Mesenteric fat pad (tissue), 1 donor: ENCODE measurements around the gene TP53I11. TPM values are rescaled to one million over a fixed set of nuclear protein-coding genes. Genes with fewer than 3 reads are reported as not detected.

ENCODE experiments used
- DNase-seq: peaks from one replicate; pipeline ENCODE4 v3.0.0-alpha.2; 2020; ENCODE audit warnings: low spot score
- total RNA-seq: library from RNA; stranded (reverse); fragmentation: NEBNext Ultra II Directional; extraction: Animal tissue kit (Norgen Biotek cat#: 25700); gene quantifications from one replicate; pipeline ENCODE4 v1.2.1, GENCODE V29; 2021
- donor health status: DM: yes; HTN: yes; CAD: no.

TP53I11 gene
- total RNA-seq, 1 donor from 2014 or later = 133 TPM

DNA sequence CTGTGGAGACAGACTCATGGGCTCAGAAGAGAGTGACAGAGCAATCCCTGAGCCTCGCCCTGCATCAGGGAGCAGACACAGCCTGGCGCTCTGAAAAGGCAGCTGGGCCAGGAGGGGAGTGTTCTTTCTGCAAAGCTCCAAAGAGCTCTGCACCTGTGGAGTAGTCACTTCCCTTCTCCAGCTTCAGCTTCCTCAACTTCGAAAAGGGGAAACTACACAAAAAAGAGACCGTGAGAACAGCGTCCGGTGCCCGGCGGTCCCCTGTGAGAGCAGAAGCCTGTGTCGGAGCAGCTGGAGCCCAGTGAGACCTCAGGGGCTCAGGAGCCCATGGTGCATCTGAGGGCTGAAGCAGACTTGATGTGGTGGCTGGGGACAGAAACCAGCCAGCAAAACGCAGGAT, 35.1 kb downstream of the TP53I11 start:
- DNase-seq = no peak

DNA sequence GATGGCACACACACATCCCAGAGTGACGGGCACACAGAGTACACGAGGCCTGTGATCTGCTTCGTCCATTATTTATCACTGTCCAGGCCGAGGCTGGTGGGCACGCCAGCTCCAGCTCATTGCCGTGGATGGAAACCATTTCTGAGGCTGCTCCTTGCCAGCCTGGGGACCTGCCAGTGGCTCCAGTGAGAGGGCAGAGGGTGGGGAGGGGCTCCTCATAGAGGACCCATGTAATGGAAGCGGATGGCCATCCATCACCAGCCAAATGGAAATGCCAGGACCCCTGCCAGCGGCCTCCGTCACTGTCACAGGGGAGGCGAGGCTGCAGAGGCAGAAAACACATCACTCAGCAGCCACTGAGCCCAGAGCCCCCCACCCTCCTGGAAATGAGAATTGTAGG, 35.7 kb downstream of the TP53I11 start:
- no peak for DNase-seq

- no peak for DNase-seq
Observed at GRCh38 chr11:44914105-44914504, 36.6 kb downstream of the TP53I11 start.

- DNase-seq = no peak
Observed at GRCh38 chr11:44913502-44913901, 37.2 kb downstream of the TP53I11 start.

DNA sequence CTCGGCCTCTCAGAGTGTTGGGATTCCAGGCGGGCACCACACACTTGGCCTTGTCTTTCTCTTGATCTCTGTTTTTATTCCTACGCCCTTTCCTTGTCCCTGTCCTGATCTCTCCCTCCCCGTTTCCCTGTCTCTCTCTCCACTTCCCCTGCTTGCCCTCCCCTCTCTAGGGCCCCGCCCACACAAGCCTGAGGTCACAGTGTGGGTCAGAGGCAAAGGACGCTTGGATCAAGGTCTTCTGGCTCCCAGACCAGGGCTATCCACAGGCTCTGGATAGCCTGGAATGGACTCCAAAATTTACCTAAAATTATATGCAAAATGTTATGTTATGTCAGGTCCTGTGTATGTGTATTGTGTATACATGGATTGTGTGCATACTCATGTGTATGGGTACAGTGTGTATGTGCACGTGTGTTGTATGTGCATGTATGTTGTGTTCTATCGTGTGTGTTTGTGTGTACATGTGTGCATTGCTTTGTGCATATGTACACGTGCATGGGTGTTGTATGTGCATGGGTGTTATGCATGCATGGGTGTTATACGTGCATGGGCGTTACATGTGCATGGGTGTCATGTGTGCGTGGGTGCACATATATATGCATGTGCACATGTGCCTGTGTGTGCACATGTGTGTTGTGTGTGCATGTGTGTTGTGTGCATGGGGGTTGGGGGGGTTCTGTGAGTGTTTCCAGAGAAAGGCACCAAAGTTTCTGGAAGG, 38.3 kb downstream of the TP53I11 start:
- no peak for DNase-seq

- no peak for DNase-seq
Observed at GRCh38 chr11:44911029-44911814, 39.5 kb downstream of the TP53I11 start.

- no peak for DNase-seq
Observed at GRCh38 chr11:44910591-44910990, 40.1 kb downstream of the TP53I11 start.

GRCh38 chr11:44909557-44909956, 41.1 kb downstream of the TP53I11 start:
- DNase-seq = no peak

DNA sequence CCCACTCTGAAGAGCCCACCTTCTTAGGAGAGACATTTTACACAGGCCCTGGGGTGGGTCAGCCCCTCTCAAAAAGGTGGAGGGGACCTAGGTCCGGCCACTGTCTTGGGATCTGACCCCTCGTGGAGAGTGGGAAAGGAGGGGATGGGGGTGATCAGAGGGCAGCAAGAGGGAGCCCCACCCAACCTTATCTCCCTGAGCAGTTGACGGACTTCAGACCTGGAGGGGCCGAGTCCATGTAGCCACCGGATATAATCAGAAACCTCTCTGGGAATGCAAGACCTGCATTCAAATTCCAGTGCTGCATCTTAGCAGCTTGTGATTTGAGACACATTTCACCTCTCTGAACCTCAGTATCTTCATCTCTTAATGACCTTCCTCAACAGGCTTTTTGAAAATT, 44.0 kb downstream of the TP53I11 start:
- DNase-seq = no peak

DNA sequence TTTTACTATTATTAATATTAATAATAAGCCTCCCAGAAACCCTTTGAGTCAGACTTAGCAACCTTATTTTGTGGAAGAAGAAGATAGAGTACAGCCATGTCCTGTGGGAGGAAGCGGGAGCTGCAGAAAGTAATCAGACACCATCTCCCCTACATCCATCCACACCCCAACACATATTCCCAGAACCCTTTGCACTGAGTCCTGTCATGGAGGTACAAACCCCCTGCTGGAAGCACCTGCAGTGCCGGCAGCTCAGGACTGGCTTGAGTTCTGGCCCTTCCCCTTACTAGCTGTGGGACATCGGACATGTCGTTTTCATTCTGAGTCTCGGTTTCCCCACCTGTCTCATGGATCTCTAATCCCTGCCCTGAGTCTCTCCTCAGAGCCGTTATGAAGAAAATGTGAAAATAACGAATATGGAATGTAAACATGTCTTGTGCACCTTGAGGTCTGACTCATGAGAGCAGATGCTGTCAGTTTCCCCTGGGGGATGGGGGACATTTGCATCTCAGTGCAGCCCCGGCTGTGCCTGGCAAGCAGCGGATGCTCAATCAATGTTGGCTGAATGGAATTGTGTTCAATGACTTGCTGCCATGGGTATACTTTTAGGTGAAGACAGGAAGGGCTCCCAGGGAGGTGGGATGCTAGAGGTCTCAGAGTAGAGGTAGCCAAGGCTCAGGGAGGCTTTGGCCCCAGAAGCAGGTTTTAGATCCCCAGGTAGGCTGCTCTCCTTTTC, 45.4 kb downstream of the TP53I11 start:
- no peak for DNase-seq

- no peak for DNase-seq
Observed at GRCh38 chr11:44904261-44905020, 46.2 kb downstream of the TP53I11 start.

DNA sequence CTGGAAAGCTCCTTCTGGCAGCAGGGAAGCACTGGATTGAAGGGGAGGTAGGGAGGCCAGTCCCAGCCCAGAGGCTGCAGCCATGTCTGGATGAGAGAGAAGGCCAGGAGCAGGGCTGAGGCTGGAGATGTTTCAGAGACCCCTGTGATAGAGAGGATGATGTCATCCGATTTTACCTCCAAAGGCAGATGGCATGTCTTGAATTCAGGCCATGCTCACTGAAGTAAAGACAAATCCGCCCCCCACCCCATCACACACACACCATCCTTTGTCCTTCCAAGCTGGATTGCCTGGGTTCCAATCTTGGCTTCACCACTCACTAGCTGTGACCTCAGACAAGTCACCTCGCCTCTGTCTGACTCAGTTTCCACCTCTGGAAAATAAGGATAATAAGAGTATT, 47.2 kb downstream of the TP53I11 start:
- DNase-seq = no peak

DNA sequence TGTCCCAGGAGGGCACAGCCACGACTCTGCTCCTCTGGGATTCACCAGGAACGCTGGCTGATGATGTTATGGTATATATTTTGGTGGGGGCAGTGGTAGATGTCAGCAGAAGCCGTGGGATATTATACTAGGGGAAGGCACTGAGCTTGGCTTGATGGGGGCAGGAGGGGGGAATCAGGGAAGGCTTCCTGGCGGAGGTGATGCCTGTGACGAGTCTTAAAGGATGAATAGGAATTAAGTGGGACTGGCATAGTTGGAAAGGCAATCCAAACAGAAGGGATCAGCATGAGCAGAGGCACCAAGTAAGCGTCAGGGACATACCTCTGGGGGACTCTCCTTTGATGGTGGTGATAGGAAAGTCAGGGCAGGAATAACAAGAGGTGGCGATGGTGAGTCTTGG, 47.6 kb downstream of the TP53I11 start:
- DNase-seq = no peak

DNA sequence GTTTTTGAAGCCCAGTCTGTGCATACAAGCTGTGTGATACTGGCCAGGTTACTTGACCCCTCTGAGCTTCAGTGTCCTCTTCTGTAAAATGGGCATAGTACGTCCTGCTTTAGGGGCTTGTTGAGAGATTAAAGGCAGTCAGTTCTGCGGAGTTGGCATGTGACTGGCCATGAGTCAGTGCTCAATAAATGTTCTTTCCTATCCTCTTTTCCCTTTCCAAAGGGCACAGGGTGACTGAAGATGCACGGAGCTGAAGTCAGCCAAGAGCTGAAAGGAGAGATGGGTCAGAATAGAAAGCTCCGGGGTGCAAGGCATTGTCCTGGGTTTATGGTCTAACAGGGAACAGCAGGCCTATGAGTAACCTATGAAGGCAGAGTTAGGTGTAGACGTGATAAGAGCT, 48.9 kb downstream of the TP53I11 start:
- no peak for DNase-seq

DNA sequence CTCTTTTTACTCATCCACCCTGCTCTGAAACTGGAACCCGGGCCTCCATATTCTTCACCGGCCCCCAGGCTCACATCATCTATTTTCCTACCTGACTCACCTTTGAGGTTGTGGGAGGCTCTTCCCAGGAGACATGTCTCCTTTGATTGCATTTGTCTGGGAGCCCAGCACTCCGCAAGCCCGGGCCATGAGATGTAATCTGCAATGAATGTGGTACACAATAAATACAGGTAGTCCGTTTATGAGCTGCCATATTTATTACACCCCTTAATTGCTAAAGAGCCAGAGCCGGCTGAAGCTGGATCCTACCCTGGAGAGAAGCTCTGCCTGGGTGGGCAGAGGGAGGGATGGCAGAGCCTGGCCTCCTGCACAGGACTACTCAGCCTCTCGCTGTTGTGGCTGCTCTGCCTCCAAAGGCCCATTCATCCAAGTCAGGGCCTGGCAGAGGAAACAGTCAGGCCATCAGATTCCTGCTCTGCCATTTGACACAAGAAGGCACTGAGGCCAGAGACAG, 49.5 kb downstream of the TP53I11 start:
- DNase-seq = no peak

- no peak for DNase-seq
Observed at GRCh38 chr11:44899959-44900358, 50.7 kb downstream of the TP53I11 start.

DNA sequence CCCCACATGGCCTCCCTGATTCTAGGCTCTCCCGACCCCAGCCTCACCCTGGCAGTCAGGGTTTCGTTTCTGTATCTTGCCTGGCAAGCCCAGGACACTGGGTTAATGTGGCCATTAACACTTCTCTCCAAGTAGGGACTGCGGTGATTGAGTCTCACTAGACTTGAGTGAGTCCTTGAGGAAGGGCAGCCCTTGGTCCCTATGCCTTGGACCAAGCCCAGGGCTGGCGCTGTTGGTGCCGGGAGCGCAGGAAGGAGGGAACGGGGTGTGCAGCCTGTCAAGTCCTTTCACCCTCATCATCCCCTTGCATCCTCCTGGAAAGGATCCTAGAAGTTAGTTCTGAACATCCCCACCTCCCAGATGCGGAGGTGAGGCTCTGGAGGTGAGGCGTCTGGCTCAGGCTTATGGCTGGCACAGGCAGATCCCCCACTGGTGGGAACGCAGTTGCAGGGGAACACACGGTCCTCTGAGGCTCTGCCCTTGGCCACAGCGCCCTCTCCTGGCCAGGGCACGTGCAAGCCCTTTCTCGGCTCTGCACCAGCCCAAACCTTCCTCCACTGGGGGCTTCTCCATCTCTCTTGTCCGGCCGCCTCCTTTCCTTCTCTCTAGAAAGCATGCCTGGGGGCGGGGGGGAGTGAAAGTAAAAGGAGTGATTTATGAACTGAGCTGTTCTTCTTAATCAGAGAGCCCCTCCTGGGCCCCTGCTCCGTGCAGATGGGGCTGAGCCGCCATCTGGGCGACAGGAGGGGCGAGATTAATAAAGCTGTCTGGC, 56.7 kb downstream of the TP53I11 start:
- DNase-seq = no peak

- DNase-seq = no peak
Observed at GRCh38 chr11:44893308-44893822, 57.3 kb downstream of the TP53I11 start.

DNA sequence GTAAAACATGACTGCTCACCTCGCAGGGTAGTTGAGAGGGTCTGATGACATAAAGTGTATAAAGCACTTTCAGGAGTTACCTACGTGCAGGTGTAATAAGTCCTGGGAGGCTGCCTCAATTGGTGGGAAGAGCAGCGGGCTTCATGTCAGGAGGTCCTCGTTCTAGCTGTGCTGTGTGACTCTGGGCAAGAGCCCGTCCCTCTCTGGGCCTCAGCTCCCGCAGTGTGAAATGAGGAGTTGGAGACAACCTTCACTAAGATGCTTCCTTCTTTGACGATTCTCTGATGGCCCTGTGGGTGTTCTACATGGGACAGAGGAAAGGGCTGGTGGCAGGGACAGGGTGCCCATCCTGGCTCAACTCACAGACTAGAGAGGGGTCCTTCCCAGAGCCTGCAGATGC, 57.8 kb downstream of the TP53I11 start:
- no peak for DNase-seq

DNA sequence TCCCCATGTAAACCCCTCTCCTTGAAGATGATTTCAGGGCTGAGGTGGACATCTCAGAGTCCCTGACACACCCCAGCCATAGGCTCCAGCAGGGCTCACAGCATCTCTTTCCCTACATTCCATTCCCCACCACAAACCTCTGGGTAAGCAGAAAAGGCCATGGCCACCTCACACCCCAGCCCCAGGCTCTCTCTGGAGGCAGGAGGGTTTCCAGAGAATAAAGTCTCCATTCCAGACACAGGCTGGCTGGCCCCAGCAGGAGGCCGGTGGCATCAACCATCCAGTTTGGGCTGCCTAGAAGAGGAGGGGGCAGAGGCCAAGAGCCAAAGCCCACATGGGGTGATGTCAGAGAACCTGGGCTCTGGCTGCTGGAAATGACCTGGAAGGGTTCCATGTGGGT, 61.4 kb downstream of the TP53I11 start:
- DNase-seq = no peak
